ENCODE results near the gene TBCK.
"Not testable (repeated sequence)": the region's sequence is repeated elsewhere in the genome, so short reads cannot be mapped to it uniquely, and the experiment has no call there.

TBCK gene

GRCh38 chr4:106255195-106255594 lies 60.8 kb downstream of the TBCK start:
- Histone ChIP-seq H3K9me3 (ENCODE audit: control insufficient read depth, insufficient read depth, low read length) (no peaks in the 10 kb centered on the region), H3K36me3 (ENCODE audit: insufficient read depth, low read length) (no peaks in the 10 kb centered on the region)

GRCh38 chr4:106253364-106254129 lies 62.5 kb downstream of the TBCK start:
- Histone ChIP-seq H3K9me3 (ENCODE audit: control insufficient read depth, insufficient read depth, low read length) (no peaks in the 10 kb centered on the region), H3K4me1 (ENCODE audit: insufficient read depth, low read length) (no peaks in the 10 kb centered on the region; the same call in 1 of the 2 replicates), H3K9ac (ENCODE audit: low read depth, low read length) (no peak overlapping the region), H3K36me3 (ENCODE audit: insufficient read depth, low read length) (no peaks in the 10 kb centered on the region)

More at GRCh38 chr4:106255195-106255594, 60.8 kb downstream of the TBCK start:
- Histone ChIP-seq H3K4me1 (ENCODE audit: insufficient read depth, low read length) (no peaks in the 10 kb centered on the region; the same call in 1 of the 2 replicates), H3K9ac (ENCODE audit: low read depth, low read length) (no peak overlapping the region)

- Histone ChIP-seq H3K36me3 (ENCODE audit: insufficient read depth, low read length) (no peaks in the 10 kb centered on the region), H3K9me3 (ENCODE audit: control insufficient read depth, insufficient read depth, low read length) (no peaks in the 10 kb centered on the region), H3K9ac (ENCODE audit: low read depth, low read length) (no peak overlapping the region), H3K4me1 (ENCODE audit: insufficient read depth, low read length) (no peaks in the 10 kb centered on the region)
These were observed 68.4 kb downstream of the TBCK start for GRCh38 chr4:106247600-106247999.

GRCh38 chr4:106246441-106246840 lies 69.6 kb downstream of the TBCK start:
- Histone ChIP-seq H3K9me3 (ENCODE audit: control insufficient read depth, insufficient read depth, low read length) (no peaks in the 10 kb centered on the region), H3K4me1 (ENCODE audit: insufficient read depth, low read length) (no peaks in the 10 kb centered on the region), H3K9ac (ENCODE audit: low read depth, low read length) (no peak overlapping the region), H3K36me3 (ENCODE audit: insufficient read depth, low read length) (no peaks in the 10 kb centered on the region)

- Histone ChIP-seq H3K4me1 (ENCODE audit: insufficient read depth, low read length) (no peaks in the 10 kb centered on the region), H3K36me3 (ENCODE audit: insufficient read depth, low read length) (no peaks in the 10 kb centered on the region), H3K9me3 (ENCODE audit: control insufficient read depth, insufficient read depth, low read length) (no peaks in the 10 kb centered on the region), H3K9ac (ENCODE audit: low read depth, low read length) (no peak overlapping the region)
These were observed 70.8 kb downstream of the TBCK start for GRCh38 chr4:106245176-106245575.

GRCh38 chr4:106240699-106241098 lies 75.3 kb downstream of the TBCK start:
- Histone ChIP-seq H3K36me3 (ENCODE audit: insufficient read depth, low read length) (no peaks in the 10 kb centered on the region), H3K9me3 (ENCODE audit: control insufficient read depth, insufficient read depth, low read length) (no peaks in the 10 kb centered on the region), H3K4me1 (ENCODE audit: insufficient read depth, low read length) (no peaks in the 10 kb centered on the region), H3K9ac (ENCODE audit: low read depth, low read length) (no peak overlapping the region)

- Histone ChIP-seq H3K36me3 (ENCODE audit: insufficient read depth, low read length) (no peaks in the 10 kb centered on the region), H3K9ac (ENCODE audit: low read depth, low read length) (no peak overlapping the region), H3K9me3 (ENCODE audit: control insufficient read depth, insufficient read depth, low read length) (no peaks in the 10 kb centered on the region), H3K4me1 (ENCODE audit: insufficient read depth, low read length) (no peaks in the 10 kb centered on the region)
These were observed 77.1 kb downstream of the TBCK start for GRCh38 chr4:106238820-106239420.

GRCh38 chr4:106231931-106232330 lies 84.1 kb downstream of the TBCK start:
- Histone ChIP-seq H3K9ac (ENCODE audit: low read depth, low read length) (no peak overlapping the region), H3K36me3 (ENCODE audit: insufficient read depth, low read length) (peaks cover 3% of the 10 kb centered on the region; the same call in 1 of the 2 replicates)

GRCh38 chr4:106222548-106222947 lies 93.5 kb downstream of the TBCK start:
- Histone ChIP-seq H3K4me1 (ENCODE audit: insufficient read depth, low read length) (peaks cover 9% of the 10 kb centered on the region; the same call in 1 of the 2 replicates), H3K36me3 (ENCODE audit: insufficient read depth, low read length) (no peaks in the 10 kb centered on the region), H3K9me3 (ENCODE audit: control insufficient read depth, insufficient read depth, low read length) (no peaks in the 10 kb centered on the region; the same call in 1 of the 2 replicates), H3K9ac (ENCODE audit: low read depth, low read length) (no peak overlapping the region)

More at GRCh38 chr4:106231931-106232330, 84.1 kb downstream of the TBCK start:
- no peaks in the 10 kb centered on the region for H3K9me3 ChIP-seq (ENCODE audit: control insufficient read depth, insufficient read depth, low read length)
- H3K4me1 ChIP-seq (ENCODE audit: insufficient read depth, low read length): no peaks in the 10 kb centered on the region

GRCh38 chr4:106213291-106213690 lies 102.7 kb downstream of the TBCK start:
- H3K36me3 ChIP-seq (ENCODE audit: insufficient read depth, low read length); H3K4me1 ChIP-seq (ENCODE audit: insufficient read depth, low read length); H3K9me3 ChIP-seq (ENCODE audit: control insufficient read depth, insufficient read depth, low read length); H3K9ac ChIP-seq (ENCODE audit: low read depth, low read length): not testable (repeated sequence)

GRCh38 chr4:106210021-106210420 lies 106.0 kb downstream of the TBCK start:
- no peaks in the 10 kb centered on the region for H3K9me3 ChIP-seq (ENCODE audit: control insufficient read depth, insufficient read depth, low read length)
- H3K9ac ChIP-seq (ENCODE audit: low read depth, low read length): no peak overlapping the region
- no peaks in the 10 kb centered on the region for H3K36me3 ChIP-seq (ENCODE audit: insufficient read depth, low read length)
- H3K4me1 ChIP-seq (ENCODE audit: insufficient read depth, low read length): no peaks in the 10 kb centered on the region

GRCh38 chr4:106208481-106209460 lies 107.2 kb downstream of the TBCK start:
- Histone ChIP-seq H3K9ac (ENCODE audit: low read depth, low read length) (no peak overlapping the region), H3K36me3 (ENCODE audit: insufficient read depth, low read length) (no peaks in the 10 kb centered on the region), H3K9me3 (ENCODE audit: control insufficient read depth, insufficient read depth, low read length) (no peaks in the 10 kb centered on the region), H3K4me1 (ENCODE audit: insufficient read depth, low read length) (no peaks in the 10 kb centered on the region)

GRCh38 chr4:106201373-106201772 lies 114.6 kb downstream of the TBCK start:
- Histone ChIP-seq H3K36me3 (ENCODE audit: insufficient read depth, low read length) (no peaks in the 10 kb centered on the region), H3K4me1 (ENCODE audit: insufficient read depth, low read length) (no peaks in the 10 kb centered on the region), H3K9me3 (ENCODE audit: control insufficient read depth, insufficient read depth, low read length) (no peaks in the 10 kb centered on the region), H3K9ac (ENCODE audit: low read depth, low read length) (no peak overlapping the region)

GRCh38 chr4:106195435-106195950 lies 120.5 kb downstream of the TBCK start:
- H3K9ac ChIP-seq (ENCODE audit: low read depth, low read length): no peak overlapping the region
- H3K36me3 ChIP-seq (ENCODE audit: insufficient read depth, low read length): no peaks in the 10 kb centered on the region
- no peaks in the 10 kb centered on the region for H3K9me3 ChIP-seq (ENCODE audit: control insufficient read depth, insufficient read depth, low read length)
- no peaks in the 10 kb centered on the region for H3K4me1 ChIP-seq (ENCODE audit: insufficient read depth, low read length)
